Osteoblast (primary cell): ENCODE results near the gene TLCD5. TPM values are rescaled to one million over a fixed set of nuclear protein-coding genes. Genes with fewer than 3 reads are reported as not detected.

Source experiments
- DNase-seq: peaks from one replicate; pipeline ENCODE4 v3.0.0; 2011; ENCODE audit warnings: low spot score, mixed read lengths; ENCODE audit not compliant: insufficient read length; ENCODE audit errors: missing footprints
- H2AFZ ChIP-seq: 2 replicates; pipeline ENCODE4 v1.6.0; 2011; ENCODE audit warnings: mild to moderate bottlenecking, low read length
- H3K27ac ChIP-seq: 2 replicates; pipeline ENCODE4 v1.5.1; 2011; ENCODE audit warnings: mild to moderate bottlenecking, low read depth, low read length, moderate library complexity
- H3K27me3 ChIP-seq: 2 replicates; pipeline ENCODE4 v1.6.0; 2012; ENCODE audit warnings: mild to moderate bottlenecking, control low read depth, inconsistent platforms, low read length, moderate library complexity; ENCODE audit not compliant: insufficient read depth
- H3K36me3 ChIP-seq: 2 replicates; pipeline ENCODE4 v1.5.1; 2011; ENCODE audit warnings: mild to moderate bottlenecking, low read length, control low read depth, moderate library complexity; ENCODE audit not compliant: insufficient read depth
- H3K4me1 ChIP-seq: 2 replicates; pipeline ENCODE4 v1.5.1; 2011; ENCODE audit warnings: mild to moderate bottlenecking, low read length, control low read depth, moderate library complexity; ENCODE audit not compliant: insufficient read depth
- H3K4me2 ChIP-seq: 2 replicates; pipeline ENCODE4 v1.6.0; 2011; ENCODE audit warnings: mild to moderate bottlenecking, low read length; ENCODE audit not compliant: insufficient read depth
- H3K4me3 ChIP-seq: fragments of 200-600 bp; sonication (generic); 3 replicates; pipeline ENCODE4 v1.5.1; 2012; ENCODE audit warnings: mild to moderate bottlenecking, low read length, inconsistent platforms; ENCODE audit not compliant: insufficient read depth
- H3K79me2 ChIP-seq: 2 replicates; pipeline ENCODE4 v1.6.0; 2012; ENCODE audit warnings: mild to moderate bottlenecking, low read length, control low read depth, inconsistent platforms; ENCODE audit not compliant: insufficient read depth
- H3K9me3 ChIP-seq: 2 replicates; pipeline ENCODE4 v1.5.1; 2011; ENCODE audit warnings: low read depth, low read length, control low read depth
- H4K20me1 ChIP-seq: 2 replicates; pipeline ENCODE4 v1.6.0; 2012; ENCODE audit warnings: mild to moderate bottlenecking, low read length, control low read depth; ENCODE audit not compliant: insufficient read depth
- CTCF ChIP-seq: IDR thresholded peaks from 2 replicates; pipeline ENCODE4 v1.5.1; 2011; ENCODE audit warnings: mild to moderate bottlenecking, low read depth, low read length, moderate library complexity; ENCODE audit errors: extremely low read depth
- total RNA-seq: library from RNA; depleted of rRNA; stranded (reverse); fragments of >200 nt; gene quantifications from 2 replicates; pipeline ENCODE4 v1.2.3, GENCODE V29; 2012

Gene TLCD5
- total RNA-seq, 1 donor, result 11.9 TPM

- peaks cover 34% of the 10 kb centered on the region for H3K79me2 ChIP-seq
- peak overlapping the region; percentile 78 for H2AFZ ChIP-seq
- H3K4me1 ChIP-seq, result peaks cover 64% of the 10 kb centered on the region
- peaks cover 10% of the 10 kb centered on the region for H3K36me3 ChIP-seq
- DNase-seq, result peak; percentile 89
- H3K9me3 ChIP-seq, result no peaks in the 10 kb centered on the region
- peak; percentile 66 for TF ChIP-seq CTCF
- H3K27me3 ChIP-seq, result no peaks in the 10 kb centered on the region
- H3K4me2 ChIP-seq, result peak overlapping the region; percentile 96
- H3K27ac ChIP-seq, result peak overlapping the region; percentile 98
- H4K20me1 ChIP-seq, result peaks cover 29% of the 10 kb centered on the region
- peak overlapping the region; percentile 97 for H3K4me3 ChIP-seq
Observed at GRCh38 chr11:120334894-120335462, 9.9 kb downstream of the TLCD5 start.

GRCh38 chr11:120335556-120335907 is 10.4 kb downstream of the TLCD5 start:
- Histone ChIP-seq H3K4me1 (peaks cover 67% of the 10 kb centered on the region), H3K4me2 (peak overlapping the region; percentile 96), H3K4me3 (peak overlapping the region; percentile 97), H3K27ac (peak overlapping the region; percentile 98), H2AFZ (peak overlapping the region; percentile 78), H3K9me3 (no peaks in the 10 kb centered on the region), H4K20me1 (peaks cover 34% of the 10 kb centered on the region), H3K27me3 (no peaks in the 10 kb centered on the region), H3K79me2 (peaks cover 40% of the 10 kb centered on the region), H3K36me3 (peaks cover 4% of the 10 kb centered on the region)
- no peak for DNase-seq
- no peak for TF ChIP-seq CTCF

GRCh38 chr11:120335908-120336640 is 11.0 kb downstream of the TLCD5 start, which contains the start of gene ARHGEF12:
Gene ARHGEF12 (plus strand): TSS chr11:120336413. CDS start chr11:120337244, 831 bp downstream.
- Histone ChIP-seq H3K27ac (peak within 1 kb of the TSS; percentile 98), H3K36me3 (no peaks in the 10 kb centered on the region), H3K4me3 (peak within 1 kb of the TSS; percentile 97), H4K20me1 (peaks cover 40% of the 10 kb centered on the region), H3K27me3 (no peaks in the 10 kb centered on the region), H3K4me2 (peak within 1 kb of the TSS; percentile 96), H3K9me3 (no peaks in the 10 kb centered on the region), H3K4me1 (peaks cover 62% of the 10 kb centered on the region), H2AFZ (peak within 1 kb of the TSS; percentile 85), H3K79me2 (peaks cover 45% of the 10 kb centered on the region)
- peak; percentile 98 for DNase-seq
- TF ChIP-seq CTCF, result peak; percentile 39

GRCh38 chr11:120336641-120337354 is 11.7 kb downstream of the TLCD5 start:
- H3K9me3 ChIP-seq, result no peaks in the 10 kb centered on the region
- peak; percentile 88 for DNase-seq
- peaks cover 46% of the 10 kb centered on the region for H4K20me1 ChIP-seq
- peak overlapping the region; percentile 85 for H2AFZ ChIP-seq
- TF ChIP-seq CTCF, result no peak
- peak overlapping the region; percentile 89 for H3K27ac ChIP-seq
- H3K36me3 ChIP-seq, result no peaks in the 10 kb centered on the region
- H3K27me3 ChIP-seq, result no peaks in the 10 kb centered on the region
- H3K4me3 ChIP-seq, result peak overlapping the region; percentile 97
- H3K4me2 ChIP-seq, result peak overlapping the region; percentile 91
- peaks cover 55% of the 10 kb centered on the region for H3K4me1 ChIP-seq
- H3K79me2 ChIP-seq, result peaks cover 53% of the 10 kb centered on the region
